Type B pancreatic cell (in vitro differentiated cells): ENCODE results near the gene ZNF827. TPM values are rescaled to one million over a fixed set of nuclear protein-coding genes. Genes with fewer than 3 reads are reported as not detected.

ENCODE experiments used
- DNase-seq: peaks from one replicate; pipeline ENCODE4 v3.0.0; 2021; ENCODE audit warnings: mixed read lengths; ENCODE audit not compliant: unreplicated experiment; ENCODE audit errors: extremely low spot score
- H3K27ac Mint-ChIP-seq: 2 replicates; pipeline ENCODE4 v1.8.0; 2021; ENCODE audit warnings: mild to moderate bottlenecking, mixed read lengths
- H3K27me3 Mint-ChIP-seq: 2 replicates; pipeline ENCODE4 v1.8.0; 2021; ENCODE audit warnings: mixed read lengths
- H3K36me3 Mint-ChIP-seq: 2 replicates; pipeline ENCODE4 v1.8.0; 2021; ENCODE audit warnings: mixed read lengths
- H3K4me1 Mint-ChIP-seq: one replicate; pipeline ENCODE4 v1.8.0; 2021; ENCODE audit warnings: mixed read lengths; ENCODE audit not compliant: unreplicated experiment
- H3K4me3 Mint-ChIP-seq: 2 replicates; pipeline ENCODE4 v1.8.0; 2021; ENCODE audit warnings: mild to moderate bottlenecking, mixed read lengths
- H3K9me3 Mint-ChIP-seq: 2 replicates; pipeline ENCODE4 v1.8.0; 2021; ENCODE audit warnings: mixed read lengths
- CTCF ChIP-seq: fragments of 200-600 bp; sonication (generic); conservative IDR thresholded peaks from 2 replicates; pipeline ENCODE4 v1.5.0; 2021; ENCODE audit warnings: antibody characterized with exemption, mild to moderate bottlenecking
- total RNA-seq: library from RNA; stranded (reverse); gene quantifications from 2 replicates; pipeline ENCODE4 v1.2.1, GENCODE V29; 2021; ENCODE audit warnings: low replicate concordance

ZNF827 gene
- total RNA-seq, 1 donor from 2014 or later, result 39.9 TPM

GRCh38 chr4:145907812-145908211, 30.8 kb downstream of the ZNF827 start:
- Mint-ChIP-seq H3K4me1 (peaks cover 45% of the 10 kb centered on the region), H3K27ac (no peak overlapping the region), H3K9me3 (peaks cover 5% of the 10 kb centered on the region), H3K27me3 (no peaks in the 10 kb centered on the region), H3K36me3 (peaks cover 20% of the 10 kb centered on the region), H3K4me3 (no peak overlapping the region)
- TF ChIP-seq CTCF, result no peak
- DNase-seq, result no peak

- no peak overlapping the region for H3K4me3 Mint-ChIP-seq
- peaks cover 43% of the 10 kb centered on the region for H3K4me1 Mint-ChIP-seq
- no peaks in the 10 kb centered on the region for H3K27me3 Mint-ChIP-seq
- no peak for TF ChIP-seq CTCF
- no peak for DNase-seq
- peaks cover 5% of the 10 kb centered on the region for H3K9me3 Mint-ChIP-seq
- no peak overlapping the region for H3K27ac Mint-ChIP-seq
- H3K36me3 Mint-ChIP-seq, result peaks cover 20% of the 10 kb centered on the region
Measured at GRCh38 chr4:145907390-145907789, 31.2 kb downstream of the ZNF827 start.

- H3K4me1 Mint-ChIP-seq, result peaks cover 28% of the 10 kb centered on the region
- H3K9me3 Mint-ChIP-seq, result no peaks in the 10 kb centered on the region
- peaks cover 35% of the 10 kb centered on the region for H3K36me3 Mint-ChIP-seq
- DNase-seq, result no peak
- TF ChIP-seq CTCF, result no peak
- H3K27ac Mint-ChIP-seq, result no peak overlapping the region
- H3K4me3 Mint-ChIP-seq, result no peak overlapping the region
- no peaks in the 10 kb centered on the region for H3K27me3 Mint-ChIP-seq
Measured at GRCh38 chr4:145904413-145905177, 34.0 kb downstream of the ZNF827 start.

GRCh38 chr4:145902522-145902921, 36.1 kb downstream of the ZNF827 start:
- Mint-ChIP-seq H3K27ac (no peak overlapping the region), H3K36me3 (peaks cover 43% of the 10 kb centered on the region), H3K9me3 (no peaks in the 10 kb centered on the region), H3K4me1 (peaks cover 22% of the 10 kb centered on the region), H3K27me3 (no peaks in the 10 kb centered on the region), H3K4me3 (no peak overlapping the region)
- no peak for TF ChIP-seq CTCF
- DNase-seq, result no peak

- H3K4me1 Mint-ChIP-seq, result peaks cover 6% of the 10 kb centered on the region
- no peak for TF ChIP-seq CTCF
- H3K27ac Mint-ChIP-seq, result no peak overlapping the region
- H3K36me3 Mint-ChIP-seq, result peaks cover 50% of the 10 kb centered on the region
- no peaks in the 10 kb centered on the region for H3K9me3 Mint-ChIP-seq
- DNase-seq, result no peak
- no peak overlapping the region for H3K4me3 Mint-ChIP-seq
- no peaks in the 10 kb centered on the region for H3K27me3 Mint-ChIP-seq
Measured at GRCh38 chr4:145899886-145900460, 38.6 kb downstream of the ZNF827 start.
